Naive B cell (primary cell): ENCODE measurements around the gene TGFBI. TPM values are rescaled to one million over a fixed set of nuclear protein-coding genes. Genes with fewer than 3 reads are reported as not detected.

Experiments
- polyA plus RNA-seq, 6 donors: library from polyadenylated mRNA; unstranded; fragments of 300-500 nt; fragmentation: Illumina TruSeq; gene quantifications; one replicate each; pipeline ENCODE4 v1.2.3, GENCODE V29; 2021; ENCODE audit warnings: low read depth in 6 of 6

The TGFBI gene
- polyA plus RNA-seq, 6 donors from 2014 or later: 0.20 to 4.3 (median 1.2) TPM

Other genes starting within 250 kb of the TGFBI start
- not detected for gene SLC25A48, start 194.3 kb upstream of the TGFBI start, polyA plus RNA-seq
- not detected for gene IL9, start 133.1 kb upstream of the TGFBI start, polyA plus RNA-seq
- gene LECT2, start 74.0 kb upstream of the TGFBI start, polyA plus RNA-seq: not detected
- 10 to 100 TPM; 18.8 to 29.3 (median 23.9) TPM for gene SMAD5, start 103.9 kb downstream of the TGFBI start, polyA plus RNA-seq
- not detected for gene SMIM32, start 164.2 kb downstream of the TGFBI start, polyA plus RNA-seq